HG03457 (cell line): ENCODE results near the gene KRTAP5-1.
A peak's percentile ranks its signal among the peaks of the same experiment; 100 is the strongest.
"Not testable (repeated sequence)": the region's sequence is repeated elsewhere in the genome, so short reads cannot be mapped to it uniquely, and the experiment has no call there.

ENCODE experiments used
- ATAC-seq: cut with Tn5 transposase; IDR thresholded peaks from one replicate; pipeline ENCODE4 v1.9.1; 2021; ENCODE audit warnings: moderate number of reproducible peaks; ENCODE audit not compliant: unreplicated experiment

The KRTAP5-1 gene, protein sequence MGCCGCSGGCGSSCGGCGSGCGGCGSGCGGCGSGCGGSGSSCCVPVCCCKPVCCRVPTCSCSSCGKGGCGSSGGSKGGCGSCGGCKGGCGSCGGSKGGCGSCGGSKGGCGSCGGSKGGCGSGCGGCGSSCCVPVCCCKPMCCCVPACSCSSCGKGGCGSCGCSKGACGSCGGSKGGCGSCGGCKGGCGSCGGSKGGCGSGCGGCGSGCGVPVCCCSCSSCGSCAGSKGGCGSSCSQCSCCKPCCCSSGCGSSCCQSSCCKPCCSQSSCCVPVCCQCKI

DNA sequence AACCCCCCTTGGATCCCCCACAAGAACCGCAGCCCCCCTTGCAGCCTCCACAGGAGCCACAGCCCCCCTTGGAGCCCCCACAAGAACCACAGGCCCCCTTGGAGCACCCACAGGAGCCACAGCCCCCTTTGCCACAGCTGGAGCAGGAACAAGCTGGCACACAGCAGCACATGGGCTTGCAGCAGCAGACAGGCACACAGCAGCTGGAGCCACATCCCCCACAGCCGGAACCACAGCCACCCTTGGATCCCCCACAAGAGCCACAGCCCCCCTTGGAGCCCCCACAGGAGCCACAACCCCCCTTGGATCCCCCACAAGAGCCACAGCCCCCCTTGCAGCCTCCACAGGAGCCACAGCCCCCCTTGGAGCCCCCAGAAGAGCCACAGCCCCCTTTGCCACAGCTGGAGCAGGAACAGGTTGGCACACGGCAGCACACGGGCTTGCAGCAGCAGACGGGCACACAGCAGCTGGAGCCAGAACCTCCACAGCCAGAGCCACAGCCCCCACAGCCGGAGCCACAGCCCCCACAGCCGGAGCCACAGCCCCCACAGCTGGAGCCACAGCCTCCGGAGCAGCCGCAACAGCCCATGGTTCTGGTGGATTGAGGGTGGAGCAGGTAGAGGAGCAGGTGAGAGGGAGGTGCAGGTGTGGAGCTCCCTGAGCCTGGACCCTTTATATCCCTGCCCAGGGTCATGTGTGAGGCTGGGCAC, at the start of gene KRTAP5-1:
Gene KRTAP5-1, minus strand, starts transcription at position 623 of the 710 bp plus-strand sequence. Its CDS starts 34 bp downstream, at position 589.
- ATAC-seq = not testable (repeated sequence)

DNA sequence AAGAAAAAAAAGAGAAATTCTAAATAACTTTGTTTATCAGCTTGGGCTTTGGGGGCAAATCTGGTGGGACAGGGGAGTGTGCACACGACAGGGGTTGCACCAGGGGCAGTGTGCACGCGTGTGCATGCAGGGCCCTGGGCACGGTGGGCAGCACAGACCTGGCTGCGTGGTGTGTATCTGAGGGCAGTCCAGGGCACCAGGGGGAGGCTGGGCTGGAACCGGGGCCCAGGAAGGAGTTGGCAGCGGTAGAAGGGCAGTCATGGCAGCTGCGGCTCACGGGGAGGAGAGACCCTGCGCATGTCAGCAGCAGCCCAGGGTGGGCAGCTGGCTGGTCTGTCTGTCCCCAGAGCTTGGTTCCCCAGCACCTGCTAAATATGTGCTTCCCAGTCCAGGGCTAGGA, 48.8 kb upstream of the KRTAP5-1 start:
- no peak for ATAC-seq

DNA sequence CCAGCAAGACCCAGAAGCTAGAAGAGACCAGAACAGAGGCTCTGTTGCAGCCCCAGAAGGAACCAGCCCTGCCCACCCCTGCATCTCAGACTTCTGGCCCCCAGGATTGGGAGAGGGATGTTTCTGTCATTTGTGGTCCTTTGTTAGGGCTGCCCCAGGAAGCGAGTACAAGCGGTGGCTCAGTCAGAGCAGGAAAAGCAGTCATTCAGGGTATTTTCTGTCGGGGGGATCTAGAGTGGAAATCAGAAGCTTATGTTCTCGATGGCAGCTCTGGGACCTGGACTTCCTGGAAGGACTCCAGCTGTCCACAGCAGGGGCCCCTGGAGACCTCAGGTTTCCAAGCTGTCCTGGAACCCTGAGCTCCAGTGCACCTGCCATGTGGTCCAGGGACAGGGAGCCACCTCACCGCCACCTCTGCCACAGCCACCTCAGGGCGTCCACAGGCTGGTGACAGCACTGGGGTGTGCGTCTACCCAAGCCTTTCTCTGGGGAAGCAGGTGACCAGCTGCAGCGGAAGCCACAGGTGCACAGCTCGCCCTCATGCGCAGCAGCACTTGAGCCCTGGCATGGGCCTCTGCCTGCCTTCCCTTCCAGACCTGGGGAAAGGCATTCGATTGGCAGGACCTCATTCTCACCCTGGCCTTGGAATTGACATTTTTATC, 47.1 kb upstream of the KRTAP5-1 start:
- ATAC-seq = no peak

DNA sequence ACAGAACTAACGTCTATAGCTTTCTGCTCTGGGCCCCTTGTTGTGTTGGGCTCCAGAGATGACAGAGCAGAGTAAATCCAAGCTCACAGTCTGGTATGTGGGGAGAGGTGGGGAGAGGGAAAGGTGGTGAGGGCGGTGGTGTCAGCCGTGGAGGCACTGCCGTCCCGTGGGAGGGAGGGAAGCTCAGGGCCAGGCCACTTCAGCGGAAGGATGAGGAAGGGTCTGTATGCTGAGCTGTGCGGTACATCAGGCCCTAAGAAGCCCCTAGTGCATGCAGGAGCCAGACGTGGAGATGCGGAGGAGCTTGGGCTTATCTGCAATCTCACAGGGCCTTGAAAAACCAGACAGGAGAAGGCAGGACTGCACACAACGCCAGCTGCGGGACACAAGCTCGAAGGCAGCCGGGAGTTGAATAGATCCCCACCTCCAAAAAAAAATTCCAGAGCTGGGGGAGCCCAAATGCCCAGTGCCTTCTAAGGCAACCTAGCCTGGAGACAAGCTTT, 46.0 kb upstream of the KRTAP5-1 start:
- no peak for ATAC-seq

DNA sequence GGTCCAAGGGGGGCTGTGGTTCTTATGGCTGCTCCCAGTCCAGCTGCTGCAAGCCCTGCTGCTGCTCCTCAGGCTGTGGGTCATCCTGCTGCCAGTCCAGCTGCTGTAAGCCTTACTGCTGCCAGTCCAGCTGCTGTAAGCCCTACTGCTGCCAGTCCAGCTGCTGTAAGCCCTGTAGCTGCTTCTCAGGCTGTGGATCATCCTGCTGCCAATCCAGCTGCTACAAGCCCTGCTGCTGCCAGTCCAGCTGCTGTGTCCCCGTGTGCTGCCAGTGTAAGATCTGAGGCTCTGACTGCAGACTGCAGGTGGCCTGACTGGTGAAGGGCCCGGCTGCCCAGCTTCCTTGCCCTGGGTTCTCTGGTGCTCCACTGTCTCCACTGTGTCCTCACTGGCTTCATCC, 45.2 kb upstream of the KRTAP5-1 start:
- ATAC-seq = no peak

DNA sequence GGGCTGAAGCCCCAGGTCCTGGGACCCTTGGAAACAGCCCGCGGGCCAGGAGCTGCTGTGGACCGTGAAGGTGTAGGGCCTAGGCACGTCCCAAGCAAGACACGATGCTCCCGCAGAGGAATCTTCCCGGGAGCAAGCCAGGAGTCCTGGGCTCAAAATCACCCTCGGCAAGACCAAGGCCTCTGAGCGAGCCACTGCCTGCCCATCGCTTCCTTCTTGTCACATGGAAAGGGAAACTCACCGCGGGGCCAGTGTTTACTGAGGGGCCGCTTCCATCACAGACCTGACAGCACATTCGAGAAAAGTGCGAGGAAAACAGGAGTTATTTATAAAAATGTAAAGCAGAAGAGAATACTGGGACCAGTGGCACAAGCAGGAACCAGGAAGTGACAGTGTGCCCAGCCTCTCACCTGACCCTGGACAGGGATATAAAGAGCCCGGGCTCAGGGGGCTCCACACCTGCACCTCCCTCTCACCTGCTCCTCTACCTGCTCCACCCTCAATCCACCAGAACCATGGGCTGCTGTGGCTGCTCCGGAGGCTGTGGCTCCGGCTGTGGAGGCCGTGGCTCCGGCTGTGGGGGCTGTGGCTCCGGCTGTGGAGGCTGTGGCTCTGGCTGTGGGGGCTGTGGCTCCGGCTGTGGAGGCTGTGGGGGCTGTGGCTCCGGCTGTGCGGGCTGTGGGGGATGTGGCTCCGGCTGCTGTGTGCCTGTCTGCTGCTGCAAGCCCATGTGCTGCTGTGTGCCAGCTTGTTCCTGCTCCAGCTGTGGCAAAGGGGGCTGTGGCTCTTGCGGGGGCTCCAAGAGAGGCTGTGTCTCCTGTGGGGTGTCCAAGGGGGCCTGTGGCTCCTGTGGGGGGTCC, 44.5 kb upstream of the KRTAP5-1 start, which contains the start of gene KRTAP5-5:
Gene KRTAP5-5, plus strand, starts transcription at position 450 of the 860 bp plus-strand sequence. Its CDS starts 66 bp downstream, at position 516.
- no peak for ATAC-seq

DNA sequence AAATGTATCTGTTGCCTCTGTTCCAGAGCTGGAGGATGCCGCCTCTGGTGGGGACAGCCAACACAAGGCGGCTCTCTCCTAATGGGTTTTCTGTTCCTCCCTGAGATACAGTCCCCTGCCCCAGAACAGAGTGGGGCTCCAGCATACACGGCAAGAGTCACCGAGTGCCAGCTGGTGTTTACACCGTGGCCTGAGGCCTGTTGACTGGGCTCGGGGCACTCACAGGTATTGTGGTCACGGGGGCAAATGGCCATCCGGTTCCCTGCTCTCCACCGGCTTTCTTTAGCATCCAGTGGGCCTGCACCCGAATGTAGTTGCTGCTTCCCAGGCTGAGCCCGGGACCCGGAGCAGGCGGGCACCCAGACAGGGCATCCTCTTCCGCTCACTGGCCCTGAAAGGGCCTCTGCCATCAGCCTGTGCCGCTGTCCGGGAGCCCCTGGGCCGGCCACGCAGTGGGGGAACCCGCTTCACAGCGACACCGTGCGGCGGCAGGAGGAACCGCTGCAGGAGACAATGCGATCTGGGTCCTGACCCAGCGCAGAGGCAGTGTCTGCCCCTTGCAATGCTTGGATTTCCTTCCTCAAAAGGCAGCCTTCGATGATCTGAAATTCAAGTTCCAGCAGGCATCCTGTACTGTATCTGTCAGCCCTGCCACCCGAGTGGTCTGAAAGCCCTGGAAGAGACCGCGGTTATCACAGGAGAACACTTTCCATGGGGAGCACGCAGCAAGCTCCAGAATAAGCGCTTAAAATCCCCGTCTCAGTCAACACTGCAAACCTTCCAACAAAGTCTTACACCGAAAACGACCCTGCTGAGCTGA, 43.6 kb upstream of the KRTAP5-1 start:
- ATAC-seq = no peak

DNA sequence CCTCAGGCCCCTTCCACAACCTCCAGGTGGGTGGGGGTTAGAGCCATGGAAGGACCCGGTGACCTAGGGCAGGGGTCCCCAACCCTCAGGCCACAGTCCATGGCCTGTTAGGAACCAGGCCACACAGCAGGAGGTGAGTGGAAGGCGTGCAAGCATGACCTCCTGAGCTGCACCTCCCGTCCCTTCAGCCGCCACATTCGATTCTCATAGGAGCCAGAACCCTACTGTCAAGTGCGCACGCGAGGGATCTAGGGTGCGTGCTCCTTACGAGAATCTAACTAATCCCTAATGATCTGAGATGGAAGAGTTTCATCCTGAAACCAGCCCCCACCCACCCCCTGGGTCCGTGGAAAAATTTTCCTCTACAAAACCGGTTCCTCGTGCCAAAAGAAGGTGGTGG, 40.5 kb upstream of the KRTAP5-1 start:
- no peak for ATAC-seq

DNA sequence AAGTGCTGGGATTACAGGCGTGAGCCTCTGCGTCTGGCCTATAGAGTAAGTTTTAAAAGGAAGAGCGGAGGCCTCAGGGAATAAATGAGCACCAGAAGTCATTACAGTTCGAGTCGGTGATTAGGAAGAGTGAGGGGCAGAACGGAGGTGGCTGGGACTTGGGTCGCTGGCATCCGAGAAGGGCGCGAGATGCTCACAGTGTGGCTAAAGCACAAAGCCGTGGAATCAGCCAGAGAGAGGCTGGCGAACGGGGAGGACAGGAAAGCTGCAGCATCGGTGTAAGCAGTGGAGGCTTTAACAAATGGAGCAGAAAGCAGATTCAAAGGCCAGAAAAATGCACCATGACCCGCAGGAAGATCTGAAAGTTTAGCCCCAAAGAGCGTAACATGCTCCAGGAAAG, 39.5 kb upstream of the KRTAP5-1 start:
- ATAC-seq = no peak

DNA sequence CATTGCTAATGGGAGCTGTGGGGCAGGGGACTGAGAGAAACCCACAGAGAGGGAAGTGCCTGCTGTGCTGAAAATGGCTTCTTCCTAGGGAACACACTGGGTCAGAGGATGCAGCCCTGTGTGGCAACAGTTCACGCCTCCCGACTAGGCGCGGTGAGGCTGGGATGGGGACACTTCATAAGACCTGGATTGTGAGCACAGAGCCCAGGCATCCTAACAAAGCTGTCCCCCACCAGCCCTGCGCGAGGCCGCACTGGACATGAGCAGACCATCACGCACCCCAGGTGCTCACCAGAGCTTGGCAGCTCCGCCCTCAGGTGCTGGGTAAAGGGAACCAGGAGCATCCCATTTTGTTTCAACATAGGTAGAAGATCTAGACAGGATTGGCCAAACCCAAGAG, 38.6 kb upstream of the KRTAP5-1 start:
- no peak for ATAC-seq

DNA sequence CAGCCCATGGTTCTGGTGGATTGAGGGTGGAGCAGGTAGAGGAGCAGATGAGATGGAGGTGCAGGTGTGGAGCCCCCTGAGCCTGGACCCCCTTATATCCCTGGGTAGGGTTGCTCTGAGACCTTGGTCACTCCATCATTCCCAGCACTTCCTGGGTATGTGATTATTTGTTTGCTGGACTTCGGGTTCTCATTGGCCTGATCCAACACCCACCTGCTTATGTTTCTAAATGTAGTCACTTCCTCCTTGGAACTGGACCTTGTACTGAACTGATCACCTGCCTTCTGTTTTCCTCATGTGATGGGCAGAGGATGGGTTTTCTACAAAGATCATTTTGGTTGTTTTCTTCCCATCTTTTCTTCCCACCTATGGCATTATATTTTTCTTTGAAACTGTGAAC, 37.0 kb upstream of the KRTAP5-1 start, which contains the start of gene KRTAP5-4:
Gene KRTAP5-4, minus strand, starts transcription at position 53 of the 400 bp plus-strand sequence. Its CDS starts 45 bp downstream, at position 8.
- no peak for ATAC-seq

DNA sequence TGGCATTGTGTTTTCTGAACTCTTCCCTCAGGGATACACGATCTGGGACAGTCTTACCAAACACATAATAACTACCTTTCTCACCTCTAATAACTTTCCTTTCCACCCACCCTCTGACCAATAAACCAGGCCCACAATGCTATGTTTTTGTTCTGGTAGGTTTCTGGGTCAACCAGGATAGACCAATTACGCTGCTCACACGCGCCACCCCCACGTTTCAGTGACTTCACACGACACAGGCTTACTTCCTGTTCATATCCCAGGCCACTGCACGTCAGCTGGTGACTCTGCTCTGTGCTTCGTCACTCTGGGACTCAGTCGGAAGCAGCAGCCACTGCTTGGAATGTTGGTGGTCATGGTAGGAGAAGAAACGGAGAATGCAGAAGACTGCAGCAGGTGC, 34.4 kb upstream of the KRTAP5-1 start:
- ATAC-seq = no peak

DNA sequence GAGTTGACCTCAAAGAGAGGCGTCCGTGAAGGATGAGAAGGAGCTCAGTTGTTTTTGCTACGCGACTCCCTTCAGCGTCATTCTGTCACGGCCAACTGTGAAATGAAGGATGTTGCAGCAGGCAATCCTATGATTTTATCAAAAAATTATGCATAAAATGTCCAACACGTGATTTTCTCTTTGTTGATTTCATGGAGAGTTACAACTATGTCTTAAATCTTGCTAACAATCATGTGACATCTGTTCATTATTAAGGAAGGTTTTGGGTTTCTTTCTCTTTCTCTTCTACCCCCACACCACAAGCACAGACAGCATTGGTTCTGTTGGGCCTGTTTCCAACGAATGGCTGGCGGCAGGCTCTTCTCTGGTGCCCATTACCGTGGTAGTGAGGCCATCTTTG, 33.1 kb upstream of the KRTAP5-1 start:
- ATAC-seq = no peak

DNA sequence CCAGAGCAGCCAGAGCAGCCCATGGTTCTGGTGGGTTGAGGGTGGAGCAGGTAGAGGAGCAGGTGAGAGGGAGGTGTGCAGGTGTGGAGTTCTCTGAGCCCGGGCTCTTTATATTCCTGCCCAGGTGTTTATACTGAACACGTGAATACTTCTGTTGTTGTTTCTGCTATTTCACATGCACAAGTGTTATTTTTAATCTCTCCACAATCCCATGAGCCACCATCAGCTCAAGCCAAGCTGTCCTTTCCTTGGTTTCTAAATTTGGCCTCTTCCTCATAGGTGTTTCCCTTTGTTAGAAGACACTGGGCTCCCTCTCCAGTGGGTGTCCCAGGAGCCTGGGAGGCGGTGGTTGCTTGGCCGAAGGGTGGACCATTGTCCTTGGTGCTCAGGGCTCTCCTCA, 23.3 kb upstream of the KRTAP5-1 start, which contains the start of gene KRTAP5-3:
Gene KRTAP5-3, minus strand, starts transcription at position 101 of the 400 bp plus-strand sequence. Its CDS starts 78 bp downstream, at position 23.
- no peak for ATAC-seq

DNA sequence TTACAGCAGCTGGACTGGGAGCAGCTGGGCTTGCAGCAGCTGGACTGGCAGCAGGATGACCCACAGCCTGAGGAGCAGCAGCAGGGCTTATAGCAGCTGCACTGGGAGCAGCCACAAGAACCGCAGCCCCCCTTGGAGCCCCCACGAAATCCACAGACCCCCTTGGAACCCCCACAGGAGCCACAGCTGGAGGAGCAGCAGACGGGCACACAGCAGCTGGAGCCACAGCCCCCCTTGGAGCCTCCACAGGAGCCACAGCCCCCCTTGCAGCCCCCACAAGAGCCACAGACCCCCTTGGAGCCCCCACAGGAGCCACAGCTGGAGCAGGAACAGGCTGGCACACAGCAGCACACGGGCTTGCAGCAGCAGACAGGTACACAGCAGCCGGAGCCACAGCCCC, 22.8 kb upstream of the KRTAP5-1 start:
- ATAC-seq = not testable (repeated sequence)

DNA sequence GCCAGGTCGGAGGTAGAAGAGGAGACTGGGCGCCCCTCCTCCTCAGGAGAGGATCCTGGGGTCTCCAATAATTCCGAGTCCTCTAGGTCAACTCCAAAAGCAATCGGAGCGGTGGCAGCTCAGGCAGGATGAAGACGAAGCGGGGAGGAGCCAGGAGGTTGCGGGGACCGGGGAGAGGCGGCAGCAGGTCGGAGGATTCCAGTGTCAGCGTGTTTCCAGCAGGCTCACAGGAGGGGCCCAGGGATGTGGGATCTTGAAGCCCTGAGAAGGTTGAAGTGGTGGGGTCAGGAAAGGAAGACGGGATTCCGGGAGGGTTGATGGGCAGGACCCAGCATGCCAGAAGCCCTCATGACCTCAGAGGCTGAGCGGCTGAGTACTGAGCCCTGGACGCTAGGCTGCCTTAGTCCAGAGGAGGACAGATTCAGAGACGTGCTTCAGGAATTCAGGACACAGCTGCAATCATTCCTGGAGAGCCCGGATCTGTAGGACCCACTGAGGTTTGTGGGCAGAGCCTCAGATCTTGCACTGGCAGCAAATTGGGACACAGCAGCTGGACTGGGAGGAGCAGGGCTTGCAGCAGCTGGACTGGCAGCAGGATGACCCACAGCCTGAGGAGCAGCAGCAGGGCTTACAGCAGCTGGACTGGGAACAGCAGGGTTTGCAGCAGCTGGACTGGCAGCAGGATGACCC, 22.2 kb upstream of the KRTAP5-1 start:
- ATAC-seq = not testable (repeated sequence)

DNA sequence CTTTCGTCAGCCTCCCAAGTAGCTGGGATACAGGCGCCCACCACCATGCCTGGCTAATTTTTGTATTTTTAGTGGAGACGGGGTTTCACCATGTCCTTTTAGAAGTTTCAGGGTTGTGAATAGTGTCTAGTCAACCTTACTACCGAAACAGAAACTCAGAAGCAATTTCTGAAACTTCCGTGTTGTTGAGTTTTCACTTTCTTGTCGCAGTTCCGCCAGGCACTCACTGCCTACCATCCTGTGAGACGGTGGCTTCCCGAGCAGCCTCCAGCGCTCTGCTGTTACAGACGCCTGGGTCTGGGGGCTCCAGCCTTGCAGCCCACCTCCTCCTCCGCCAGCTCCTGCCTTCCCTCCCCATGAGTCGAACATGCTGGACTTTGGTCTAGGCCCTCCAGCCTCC, 20.8 kb upstream of the KRTAP5-1 start:
- peak; percentile 76 for ATAC-seq

DNA sequence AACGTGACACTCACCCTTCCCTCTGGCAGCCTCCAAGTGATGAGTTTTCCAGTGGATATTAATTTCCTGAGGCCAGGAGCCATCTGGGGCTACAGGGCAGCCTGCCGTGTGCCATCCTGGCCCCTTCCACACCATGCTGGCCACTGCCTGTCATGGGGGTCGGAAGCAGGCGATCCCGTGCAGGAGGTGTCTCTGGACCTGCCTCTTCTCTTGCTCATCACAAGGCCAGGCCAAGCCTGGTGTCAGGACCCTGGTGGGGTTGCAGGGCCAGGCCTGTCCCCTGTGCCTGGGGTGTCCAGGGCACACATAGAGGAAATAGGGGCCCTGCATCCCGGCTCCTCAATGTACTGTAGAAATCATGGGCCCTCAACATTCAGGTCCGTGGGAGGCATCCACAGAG, 19.6 kb upstream of the KRTAP5-1 start:
- ATAC-seq = no peak

DNA sequence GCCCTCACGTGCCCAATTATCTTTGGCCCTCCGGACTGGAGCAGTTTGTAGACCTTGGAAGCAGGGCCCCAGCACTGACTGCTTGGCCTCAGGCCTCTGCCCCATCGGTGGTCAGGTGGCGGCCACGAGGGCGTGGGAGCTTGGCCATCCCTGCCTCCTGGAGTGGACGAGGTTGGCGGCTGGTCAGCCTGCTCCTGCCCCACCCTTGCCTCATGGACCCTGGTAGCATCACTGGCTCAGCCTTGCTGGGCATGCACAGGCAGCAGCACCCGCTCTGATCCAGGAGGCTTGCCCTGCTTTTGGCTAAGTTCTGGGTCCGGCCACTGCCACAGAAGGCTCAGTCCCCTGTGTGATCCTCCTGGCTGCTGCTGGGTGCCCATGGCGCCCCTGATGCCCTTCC, 19.1 kb upstream of the KRTAP5-1 start:
- no peak for ATAC-seq
